Naive B cell (primary cell): ENCODE results near the gene GAL3ST2. TPM values are rescaled to one million over a fixed set of nuclear protein-coding genes. Genes with fewer than 3 reads are reported as not detected.
A peak's percentile ranks its signal among the peaks of the same experiment; 100 is the strongest.
"Not testable (repeated sequence)": the region's sequence is repeated elsewhere in the genome, so short reads cannot be mapped to it uniquely, and the experiment has no call there.

Experiments used
- ATAC-seq, 2 donors: fragments of 150-1000 bp; cut with Tn5 transposase; 2 replicates each; pipeline ENCODE4 v1.10.0; 2021; ENCODE audit warnings: low read depth in 2 of 2, mild to moderate bottlenecking in 2 of 2, moderate library complexity in 2 of 2
- DNase-seq: peaks from one replicate; pipeline ENCODE4 v3.0.0; 2022
- H3K27ac Mint-ChIP-seq, 6 donors: one replicate each; pipeline ENCODE4 v1.8.0; 2020 to 2022; ENCODE audit warnings: mild to moderate bottlenecking in 6 of 6, mixed read lengths in 6 of 6, moderate library complexity in 5 of 6, inconsistent platforms in 2 of 6
- H3K27me3 Mint-ChIP-seq, 3 donors: one replicate each; pipeline ENCODE4 v1.8.0; 2021 to 2022; ENCODE audit warnings: mixed read lengths in 3 of 3, mild to moderate bottlenecking in 1 of 3
- H3K36me3 Mint-ChIP-seq, 2 donors: one replicate each; pipeline ENCODE4 v1.8.0; 2020 to 2022; ENCODE audit warnings: mixed read lengths in 2 of 2, inconsistent platforms in 1 of 2, mild to moderate bottlenecking in 1 of 2
- H3K4me1 Mint-ChIP-seq, 3 donors: one replicate each; pipeline ENCODE4 v1.8.0; 2020 to 2022; ENCODE audit warnings: mixed read lengths in 3 of 3, inconsistent platforms in 1 of 3, mild to moderate bottlenecking in 1 of 3, moderate library complexity in 1 of 3
- H3K4me3 Mint-ChIP-seq, 8 donors: one replicate each; pipeline ENCODE4 v1.8.0; 2020 to 2022; ENCODE audit warnings: mild to moderate bottlenecking in 8 of 8, mixed read lengths in 8 of 8, moderate library complexity in 8 of 8, inconsistent platforms in 2 of 8
- H3K9me3 Mint-ChIP-seq, 7 donors: one replicate each; pipeline ENCODE4 v1.8.0; 2020 to 2022; ENCODE audit warnings: mixed read lengths in 7 of 7, mild to moderate bottlenecking in 5 of 7, inconsistent platforms in 2 of 7, moderate library complexity in 1 of 7
- polyA plus RNA-seq, 6 donors: library from polyadenylated mRNA; unstranded; fragments of 300-500 nt; fragmentation: Illumina TruSeq; gene quantifications; one replicate each; pipeline ENCODE4 v1.2.3, GENCODE V29; 2021; ENCODE audit warnings: low read depth in 6 of 6

Gene GAL3ST2
- polyA plus RNA-seq, 6 donors from 2014 or later = not detected

GRCh38 chr2:241804326-241805229 is 28.0 kb downstream of the GAL3ST2 start:
- Mint-ChIP-seq H3K4me1 (peaks cover 4 to 10% (median 4%) of the 10 kb centered on the region in 3 donors), H3K27ac (peak overlapping the region in 1 of 6 donors; percentile 28), H3K9me3 (peaks cover 0 to 2% (median 0%) of the 10 kb centered on the region in 7 donors), H3K27me3 (peaks cover 8 to 37% (median 12%) of the 10 kb centered on the region in 3 donors), H3K4me3 (peak overlapping the region in 7 of 8 donors; percentile 47 to 77 (median 61)), H3K36me3 (no peaks in the 10 kb centered on the region)
- ATAC-seq = peak; percentile 33 to 55
- DNase-seq = peak; percentile 19

GRCh38 chr2:241806217-241806616 is 29.6 kb downstream of the GAL3ST2 start:
- not testable (repeated sequence) for H3K36me3 Mint-ChIP-seq, H3K4me3 Mint-ChIP-seq, H3K9me3 Mint-ChIP-seq, H3K27ac Mint-ChIP-seq, ATAC-seq, DNase-seq
- peaks cover 4 to 10% (median 4%) of the 10 kb centered on the region in 3 donors for H3K4me1 Mint-ChIP-seq
- H3K27me3 Mint-ChIP-seq = peaks cover 8 to 36% (median 12%) of the 10 kb centered on the region in 3 donors

- H3K27ac Mint-ChIP-seq = no peak overlapping the region
- H3K27me3 Mint-ChIP-seq = peaks cover 4 to 29% (median 12%) of the 10 kb centered on the region in 3 donors
- ATAC-seq (no peak), DNase-seq (no peak)
- H3K9me3 Mint-ChIP-seq = peaks cover 0 to 2% (median 0%) of the 10 kb centered on the region in 7 donors
- no peaks in the 10 kb centered on the region for H3K36me3 Mint-ChIP-seq
- H3K4me1 Mint-ChIP-seq = peaks cover 3 to 8% (median 4%) of the 10 kb centered on the region in 3 donors
- no peak overlapping the region for H3K4me3 Mint-ChIP-seq
These were observed 31.6 kb downstream of the GAL3ST2 start for GRCh38 chr2:241808051-241808720.

- H3K27ac Mint-ChIP-seq = peak within 1 kb of the TSS in 1 of 6 donors; percentile 78
- peaks cover 0 to 5% (median 4%) of the 10 kb centered on the region in 3 donors for H3K4me1 Mint-ChIP-seq
- peak within 1 kb of the TSS in 2 of 8 donors; percentile 15 to 60 for H3K4me3 Mint-ChIP-seq
- H3K27me3 Mint-ChIP-seq = peaks cover 0 to 25% (median 12%) of the 10 kb centered on the region in 3 donors
- no peaks in the 10 kb centered on the region for H3K36me3 Mint-ChIP-seq
- DNase-seq = no peak
- ATAC-seq = no peak
- H3K9me3 Mint-ChIP-seq = peaks cover 0 to 2% (median 0%) of the 10 kb centered on the region in 7 donors
These were observed 32.2 kb downstream of the GAL3ST2 start, which contains the start of gene NEU4 for GRCh38 chr2:241808721-241809382. Gene NEU4 (plus strand): TSS chr2:241809193. CDS start chr2:241814485, 5,292 bp downstream.

GRCh38 chr2:241809383-241810306 is 33.0 kb downstream of the GAL3ST2 start:
- Mint-ChIP-seq H3K4me1 (peaks cover 0 to 4% (median 3%) of the 10 kb centered on the region in 3 donors), H3K4me3 (peak overlapping the region in 2 of 8 donors; percentile 15 to 60), H3K27me3 (peaks cover 0 to 22% (median 12%) of the 10 kb centered on the region in 3 donors), H3K9me3 (peaks cover 0 to 2% (median 0%) of the 10 kb centered on the region in 7 donors), H3K27ac (no peak overlapping the region), H3K36me3 (no peaks in the 10 kb centered on the region)
- no peak for DNase-seq
- no peak for ATAC-seq

GRCh38 chr2:241810307-241811200 is 33.9 kb downstream of the GAL3ST2 start:
- no peaks in the 10 kb centered on the region for H3K36me3 Mint-ChIP-seq
- ATAC-seq (no peak), DNase-seq (no peak)
- H3K4me1 Mint-ChIP-seq = no peaks in the 10 kb centered on the region
- no peak overlapping the region for H3K27ac Mint-ChIP-seq
- peaks cover 0 to 27% (median 12%) of the 10 kb centered on the region in 3 donors for H3K27me3 Mint-ChIP-seq
- H3K9me3 Mint-ChIP-seq = peaks cover 0 to 2% (median 0%) of the 10 kb centered on the region in 7 donors
- no peak overlapping the region for H3K4me3 Mint-ChIP-seq

- H3K27ac Mint-ChIP-seq = peak overlapping the region in 1 of 6 donors; percentile 20
- DNase-seq (no peak), ATAC-seq (no peak)
- H3K4me1 Mint-ChIP-seq = no peaks in the 10 kb centered on the region
- no peak overlapping the region for H3K4me3 Mint-ChIP-seq
- no peaks in the 10 kb centered on the region for H3K36me3 Mint-ChIP-seq
- H3K9me3 Mint-ChIP-seq = peaks cover 0 to 2% (median 0%) of the 10 kb centered on the region in 7 donors
- peaks cover 0 to 27% (median 12%) of the 10 kb centered on the region in 3 donors for H3K27me3 Mint-ChIP-seq
These were observed 34.8 kb downstream of the GAL3ST2 start for GRCh38 chr2:241811201-241811951.

GRCh38 chr2:241811952-241812729 is 35.5 kb downstream of the GAL3ST2 start:
- ATAC-seq (no peak), DNase-seq (no peak)
- H3K27me3 Mint-ChIP-seq = peaks cover 0 to 27% (median 12%) of the 10 kb centered on the region in 3 donors
- peaks cover 0 to 2% (median 0%) of the 10 kb centered on the region in 3 donors for H3K4me1 Mint-ChIP-seq
- peak overlapping the region in 1 of 6 donors; percentile 20 for H3K27ac Mint-ChIP-seq
- H3K36me3 Mint-ChIP-seq = no peaks in the 10 kb centered on the region
- H3K4me3 Mint-ChIP-seq = no peak overlapping the region
- H3K9me3 Mint-ChIP-seq = peaks cover 0 to 2% (median 0%) of the 10 kb centered on the region in 7 donors

- peaks cover 0 to 2% (median 0%) of the 10 kb centered on the region in 7 donors for H3K9me3 Mint-ChIP-seq
- ATAC-seq = peak in 1 of 2 donors; percentile 15
- H3K27ac Mint-ChIP-seq = peak overlapping the region in 4 of 6 donors; percentile 28 to 47 (median 44)
- H3K4me1 Mint-ChIP-seq = peaks cover 3 to 9% (median 5%) of the 10 kb centered on the region in 3 donors
- H3K36me3 Mint-ChIP-seq = no peaks in the 10 kb centered on the region
- no peak for DNase-seq
- H3K4me3 Mint-ChIP-seq = no peak overlapping the region
- peaks cover 0 to 34% (median 16%) of the 10 kb centered on the region in 3 donors for H3K27me3 Mint-ChIP-seq
These were observed 36.4 kb downstream of the GAL3ST2 start for GRCh38 chr2:241812730-241813643.
